ENCODE results near the gene NDUFA8.

GRCh38 chr9:122128969-122129343 lies 30.6 kb downstream of the NDUFA8 start:
- TF ChIP-seq CTCF (IDR thresholded peaks at IDR 0.05), result no peak
- TF ChIP-seq POLR2A (IDR thresholded peaks at IDR 0.05), result no peak
